ENCODE results near the gene SSH2. TPM values are rescaled to one million over a fixed set of nuclear protein-coding genes. Genes with fewer than 3 reads are reported as not detected.
A peak's percentile ranks its signal among the peaks of the same experiment; 100 is the strongest.

The SSH2 gene
- total and polyA plus RNA-seq, 7 donors, result 18.3 to 35.1 (median 26.5) TPM

DNA sequence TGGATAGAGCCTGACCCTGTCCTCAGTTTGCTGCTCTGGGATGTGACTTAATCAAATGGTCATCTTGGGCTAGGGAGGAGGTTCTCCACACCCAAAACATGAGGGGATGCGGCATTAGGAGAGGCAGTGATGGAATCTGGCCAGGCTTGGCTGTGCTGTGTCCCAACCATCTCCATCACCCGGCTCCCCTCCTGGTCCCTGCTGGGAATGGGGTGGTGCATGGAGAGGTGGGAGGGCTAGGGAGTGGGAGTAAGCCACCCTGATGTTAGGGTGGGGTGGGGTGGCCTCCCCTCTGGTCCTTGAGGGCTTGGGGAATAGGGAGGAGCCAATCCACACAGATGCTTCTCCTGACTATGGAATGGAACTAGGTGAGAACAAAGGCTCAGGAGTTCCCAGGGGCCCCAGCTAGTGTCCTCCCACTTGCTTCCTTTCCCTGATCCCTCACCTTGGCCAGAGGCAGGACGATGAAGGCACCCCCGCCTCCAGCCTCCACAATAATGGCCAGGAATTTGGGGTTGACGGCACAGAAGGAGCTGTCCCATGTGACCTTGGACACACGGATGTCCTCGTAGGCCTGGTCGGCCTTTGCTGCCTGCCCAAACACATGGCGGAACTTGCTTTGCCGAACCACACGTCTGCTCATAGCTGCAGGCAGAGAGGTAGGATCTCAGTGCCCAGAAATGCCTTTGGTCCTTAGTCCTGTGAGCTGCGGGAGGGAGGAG is 309.1 kb downstream of the SSH2 start:
- TF ChIP-seq EP300 (IDR thresholded peaks at IDR 0.05) (no peak), POLR2A (IDR thresholded peaks at IDR 0.05) (no peak), POLR2AphosphoS5 (IDR thresholded peaks at IDR 0.05) (no peak)
- TF ChIP-seq, protein P1, sequence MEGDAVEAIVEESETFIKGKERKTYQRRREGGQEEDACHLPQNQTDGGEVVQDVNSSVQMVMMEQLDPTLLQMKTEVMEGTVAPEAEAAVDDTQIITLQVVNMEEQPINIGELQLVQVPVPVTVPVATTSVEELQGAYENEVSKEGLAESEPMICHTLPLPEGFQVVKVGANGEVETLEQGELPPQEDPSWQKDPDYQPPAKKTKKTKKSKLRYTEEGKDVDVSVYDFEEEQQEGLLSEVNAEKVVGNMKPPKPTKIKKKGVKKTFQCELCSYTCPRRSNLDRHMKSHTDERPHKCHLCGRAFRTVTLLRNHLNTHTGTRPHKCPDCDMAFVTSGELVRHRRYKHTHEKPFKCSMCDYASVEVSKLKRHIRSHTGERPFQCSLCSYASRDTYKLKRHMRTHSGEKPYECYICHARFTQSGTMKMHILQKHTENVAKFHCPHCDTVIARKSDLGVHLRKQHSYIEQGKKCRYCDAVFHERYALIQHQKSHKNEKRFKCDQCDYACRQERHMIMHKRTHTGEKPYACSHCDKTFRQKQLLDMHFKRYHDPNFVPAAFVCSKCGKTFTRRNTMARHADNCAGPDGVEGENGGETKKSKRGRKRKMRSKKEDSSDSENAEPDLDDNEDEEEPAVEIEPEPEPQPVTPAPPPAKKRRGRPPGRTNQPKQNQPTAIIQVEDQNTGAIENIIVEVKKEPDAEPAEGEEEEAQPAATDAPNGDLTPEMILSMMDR (IDR thresholded peaks at IDR 0.05), result no peak
- 95 to 96% methylated on average over 12 of the region's 12 CpGs for WGBS, 2 donors
- intact Hi-C loops (cut with DNase I), result loop anchor here (10.0 kb wide), 1 partner anchor 314 kb away; the partner anchor contains the start of gene SSH2
- DNase-seq, result peak; percentile 57
- Histone ChIP-seq H3K27ac (peak overlapping the region; percentile 77 to 92 (median 86)), H3K9me3 (no peaks in the 10 kb centered on the region), H3K27me3 (no peaks in the 10 kb centered on the region), H3K4me1 (peaks cover 0 to 75% (median 55%) of the 10 kb centered on the region in 4 donors), H3K4me3 (peak overlapping the region in 1 of 4 donors; percentile 75), H3K36me3 (no peaks in the 10 kb centered on the region)

DNA sequence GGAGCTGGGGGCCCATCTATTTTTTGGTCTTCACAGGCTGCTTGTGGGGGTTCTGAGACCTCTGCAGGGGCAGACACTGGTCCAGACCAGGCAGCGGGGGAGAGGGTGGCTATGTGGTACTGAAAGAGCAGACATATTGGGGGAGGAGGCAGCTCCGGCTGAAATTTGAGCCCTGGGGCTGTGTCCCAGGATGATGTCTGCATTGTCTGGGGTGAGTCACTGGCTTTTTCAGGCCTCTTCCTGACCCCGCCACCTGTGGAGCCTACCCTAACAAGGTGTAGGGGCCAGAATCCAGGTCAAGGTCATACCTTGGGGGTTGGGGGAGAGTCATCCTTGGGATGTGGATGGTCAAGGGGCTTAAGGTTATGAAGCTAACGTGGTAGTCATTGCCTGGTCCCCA is 309.8 kb downstream of the SSH2 start:
- no peaks in the 10 kb centered on the region for H3K27me3 ChIP-seq
- TF ChIP-seq EP300 (IDR thresholded peaks at IDR 0.05) (no peak), POLR2AphosphoS5 (IDR thresholded peaks at IDR 0.05) (no peak), POLR2A (IDR thresholded peaks at IDR 0.05) (no peak)
- TF ChIP-seq, protein P1 (IDR thresholded peaks at IDR 0.05), result no peak
- DNase-seq, result peak; percentile 48
- no peaks in the 10 kb centered on the region for H3K9me3 ChIP-seq
- 92 to 96% methylated on average over 4 of the region's 4 CpGs for WGBS, 2 donors
- peak overlapping the region in 2 of 4 donors; percentile 9 to 65 for H3K27ac ChIP-seq
- intact Hi-C loops (cut with DNase I), result loop anchor here (10.0 kb wide), 1 partner anchor 315 kb away; the partner anchor contains the start of gene SSH2
- H3K4me1 ChIP-seq, result peaks cover 0 to 81% (median 61%) of the 10 kb centered on the region in 4 donors
- no peaks in the 10 kb centered on the region for H3K36me3 ChIP-seq
- H3K4me3 ChIP-seq, result no peak overlapping the region

DNA sequence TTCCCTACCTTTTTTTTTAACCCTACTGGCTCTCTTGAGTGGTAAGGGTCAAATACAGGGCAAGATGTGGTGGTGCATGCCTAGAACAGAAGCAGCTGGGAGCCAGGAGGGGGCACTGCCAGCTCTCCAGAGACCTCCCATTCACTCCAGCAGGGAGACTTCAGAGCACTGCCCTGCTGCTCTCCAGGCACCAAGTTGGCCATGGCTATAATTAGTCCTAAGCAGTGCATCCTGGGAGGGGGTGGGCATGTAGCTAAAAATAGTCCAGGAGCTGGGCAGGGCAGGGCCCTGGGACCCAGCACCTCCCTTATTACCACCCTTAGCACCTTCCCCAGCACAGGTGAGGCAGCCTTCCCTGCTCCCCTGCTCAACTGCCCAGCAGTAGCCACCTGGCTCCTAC is 310.8 kb downstream of the SSH2 start:
- Histone ChIP-seq H3K27ac (peak overlapping the region in 2 of 4 donors; percentile 38 to 65), H3K4me1 (peaks cover 0 to 88% (median 71%) of the 10 kb centered on the region in 4 donors), H3K9me3 (no peaks in the 10 kb centered on the region), H3K4me3 (no peak overlapping the region), H3K27me3 (no peaks in the 10 kb centered on the region), H3K36me3 (no peaks in the 10 kb centered on the region)
- intact Hi-C loops (cut with DNase I), result loop anchor here (5.0 to 10.0 kb wide), 2 partner anchors 37 to 146 kb away; no protein-coding TSS in a partner anchor
- no peak for TF ChIP-seq POLR2AphosphoS5 (IDR thresholded peaks at IDR 0.05)
- no peak for TF ChIP-seq EP300 (IDR thresholded peaks at IDR 0.05)
- no peak for TF ChIP-seq POLR2A (IDR thresholded peaks at IDR 0.05)
- TF ChIP-seq, protein P1 (IDR thresholded peaks at IDR 0.05), result no peak
- peak; percentile 61 for DNase-seq

DNA sequence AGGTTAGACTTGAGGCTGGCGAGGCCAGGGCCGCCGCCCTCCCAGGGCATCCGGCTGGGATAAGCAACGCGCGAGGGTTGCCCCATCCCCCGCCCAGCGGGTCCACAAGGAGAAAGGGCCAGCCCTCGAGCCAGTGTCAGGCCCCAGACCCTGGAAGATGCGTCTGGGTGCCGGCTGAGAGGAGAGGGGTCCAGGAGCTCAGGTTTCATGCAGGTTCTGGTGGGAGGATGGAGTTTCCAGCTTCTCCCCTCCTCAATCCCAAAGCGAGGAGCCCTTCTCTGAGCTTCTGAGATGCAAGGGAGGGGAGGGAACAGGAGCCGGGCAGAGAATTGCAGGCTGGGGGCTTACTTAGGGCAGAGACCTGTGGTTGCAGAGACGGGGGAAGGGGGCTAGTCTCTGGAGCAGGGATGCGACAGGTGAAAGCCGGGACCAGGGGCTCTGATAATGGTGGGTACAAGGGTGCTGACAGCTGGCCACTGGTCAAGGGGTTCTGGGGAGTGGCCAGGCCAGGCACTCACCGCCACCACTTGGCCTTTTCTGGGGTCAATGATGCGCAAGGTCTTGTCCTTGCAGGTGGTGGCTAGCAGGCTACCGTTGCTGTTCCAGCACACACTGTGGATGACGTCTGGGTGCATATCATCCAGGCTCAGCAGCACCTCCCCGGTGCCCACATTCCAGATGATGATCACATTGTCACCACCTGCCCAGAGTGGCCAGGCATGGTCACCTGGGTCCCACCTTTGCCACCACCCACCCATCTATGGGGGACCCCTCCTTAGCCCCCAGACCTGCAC is 311.6 kb downstream of the SSH2 start:
- no peaks in the 10 kb centered on the region for H3K9me3 ChIP-seq
- intact Hi-C loops (cut with DNase I), result loop anchor here (5.0 to 10.0 kb wide), 2 partner anchors 36 to 146 kb away; no protein-coding TSS in a partner anchor

More for the DNA sequence above, 311.6 kb downstream of the SSH2 start:
- TF ChIP-seq, protein P1 (IDR thresholded peaks at IDR 0.05), result peak in 2 of 4 experiments; percentile 1
- TF ChIP-seq POLR2AphosphoS5 (IDR thresholded peaks at IDR 0.05), result no peak
- no peak for TF ChIP-seq EP300 (IDR thresholded peaks at IDR 0.05)
- WGBS, 2 donors, result 27 to 43% methylated on average over 22 of the region's 22 CpGs
- H3K27me3 ChIP-seq, result no peaks in the 10 kb centered on the region
- peak overlapping the region; percentile 10 to 68 (median 53) for H3K27ac ChIP-seq
- peak overlapping the region in 3 of 4 donors; percentile 35 to 44 (median 39) for H3K4me3 ChIP-seq
- peaks cover 0 to 96% (median 79%) of the 10 kb centered on the region in 4 donors for H3K4me1 ChIP-seq
- DNase-seq, result peak; percentile 63
- no peaks in the 10 kb centered on the region for H3K36me3 ChIP-seq
